Transverse colon (tissue), 4 donors: ENCODE measurements around the gene USP34. TPM values are rescaled to one million over a fixed set of nuclear protein-coding genes. Genes with fewer than 3 reads are reported as not detected.

Experiments
- DNase-seq: peaks from one replicate; pipeline ENCODE4 v3.0.0-alpha.2; 2019
- H3K27ac ChIP-seq, 4 donors: fragments of 200-600 bp; sonication (generic); 2 replicates each; pipeline ENCODE4 v1.5.1; 2016 to 2018; ENCODE audit warnings: inconsistent platforms in 4 of 4
- H3K27me3 ChIP-seq: fragments of 200-600 bp; sonication (generic); 2 replicates; pipeline ENCODE4 v1.5.1; 2017; ENCODE audit warnings: inconsistent platforms
- H3K36me3 ChIP-seq, 4 donors: fragments of 200-600 bp; sonication (generic); 2 replicates each; pipeline ENCODE4 v1.5.1; 2017 to 2019; ENCODE audit warnings: inconsistent platforms in 4 of 4
- H3K4me1 ChIP-seq, 4 donors: fragments of 200-600 bp; sonication (generic); 2 replicates each; pipeline ENCODE4 v1.5.1; 2017 to 2020; ENCODE audit warnings: inconsistent platforms in 4 of 4
- H3K4me3 ChIP-seq, 4 donors: fragments of 200-600 bp; sonication (generic); 1 replicate in 1 of 4; 2 replicates in 3 of 4; pipeline versions ENCODE4 v1.5.1 to v1.6.1; 2017 to 2019; ENCODE audit warnings: inconsistent platforms in 4 of 4
- H3K9me3 ChIP-seq, 2 donors: fragments of 200-600 bp; sonication (generic); 2 replicates each; pipeline ENCODE4 v1.5.1; 2017 to 2019; ENCODE audit warnings: inconsistent platforms in 2 of 2
- EP300 ChIP-seq: sonication (generic); formaldehyde crosslinking; IDR thresholded peaks from one replicate; pipeline ENCODE4 v1.6.1; 2017; ENCODE audit warnings: antibody characterized with exemption, low read depth
- POLR2A ChIP-seq: fragments of 450-650 bp; IDR thresholded peaks from one replicate; pipeline ENCODE4 v1.6.1; 2016; ENCODE audit warnings: antibody characterized with exemption, mild to moderate bottlenecking, moderate library complexity
- POLR2AphosphoS5 ChIP-seq, 3 donors: sonication (generic); formaldehyde crosslinking; IDR thresholded peaks; one replicate each; pipeline ENCODE4 v1.6.1; 2016; ENCODE audit warnings: antibody characterized with exemption in 3 of 3
- WGBS, 2 donors: methylation state at CpG; one replicate each; pipeline ENCODE4 v1.1.5; 2018; ENCODE audit warnings: low coverage in 1 of 2; 5-methylcytosine and 5-hydroxymethylcytosine counted together
- in situ Hi-C, 4 donors: fragments of 200-750 bp; cut with MboI; loops; one replicate each; pipeline versions ENCODE4 v1.15.0 to v1.15.1; 2017; ENCODE audit warnings: low sequenced_read_pairs in 3 of 4, low pct_ligation_motif_present in 1 of 4, low pct_unique_long_range_greater_than_20kb in 1 of 4
- intact Hi-C: fragments of 100-400 bp; cut with DNase I; formaldehyde crosslinking; loops from one replicate; pipeline ENCODE4 v1.15.1; 2023; ENCODE audit warnings: low total_unique reads
- total RNA-seq, 4 donors: library from RNA; depleted of rRNA; stranded (reverse); fragments of >200 nt; gene quantifications; one replicate each; pipeline ENCODE4 v1.1.0, GENCODE V29; 2016
- TF ChIP-seq, protein P1 (sequence below), 5 experiments: fragments of 200-600 bp in 3 of 5; fragments of 450-650 bp in 2 of 5; sonication (generic) in 3 of 5; IDR thresholded peaks; 1 replicate in 2 of 5; 2 replicates in 3 of 5; pipeline ENCODE4 v1.5.1; 2016 to 2017; ENCODE audit warnings: antibody characterized with exemption in 5 of 5, inconsistent platforms in 3 of 5, mild to moderate bottlenecking in 2 of 5, moderate library complexity in 1 of 5

The USP34 gene, protein sequence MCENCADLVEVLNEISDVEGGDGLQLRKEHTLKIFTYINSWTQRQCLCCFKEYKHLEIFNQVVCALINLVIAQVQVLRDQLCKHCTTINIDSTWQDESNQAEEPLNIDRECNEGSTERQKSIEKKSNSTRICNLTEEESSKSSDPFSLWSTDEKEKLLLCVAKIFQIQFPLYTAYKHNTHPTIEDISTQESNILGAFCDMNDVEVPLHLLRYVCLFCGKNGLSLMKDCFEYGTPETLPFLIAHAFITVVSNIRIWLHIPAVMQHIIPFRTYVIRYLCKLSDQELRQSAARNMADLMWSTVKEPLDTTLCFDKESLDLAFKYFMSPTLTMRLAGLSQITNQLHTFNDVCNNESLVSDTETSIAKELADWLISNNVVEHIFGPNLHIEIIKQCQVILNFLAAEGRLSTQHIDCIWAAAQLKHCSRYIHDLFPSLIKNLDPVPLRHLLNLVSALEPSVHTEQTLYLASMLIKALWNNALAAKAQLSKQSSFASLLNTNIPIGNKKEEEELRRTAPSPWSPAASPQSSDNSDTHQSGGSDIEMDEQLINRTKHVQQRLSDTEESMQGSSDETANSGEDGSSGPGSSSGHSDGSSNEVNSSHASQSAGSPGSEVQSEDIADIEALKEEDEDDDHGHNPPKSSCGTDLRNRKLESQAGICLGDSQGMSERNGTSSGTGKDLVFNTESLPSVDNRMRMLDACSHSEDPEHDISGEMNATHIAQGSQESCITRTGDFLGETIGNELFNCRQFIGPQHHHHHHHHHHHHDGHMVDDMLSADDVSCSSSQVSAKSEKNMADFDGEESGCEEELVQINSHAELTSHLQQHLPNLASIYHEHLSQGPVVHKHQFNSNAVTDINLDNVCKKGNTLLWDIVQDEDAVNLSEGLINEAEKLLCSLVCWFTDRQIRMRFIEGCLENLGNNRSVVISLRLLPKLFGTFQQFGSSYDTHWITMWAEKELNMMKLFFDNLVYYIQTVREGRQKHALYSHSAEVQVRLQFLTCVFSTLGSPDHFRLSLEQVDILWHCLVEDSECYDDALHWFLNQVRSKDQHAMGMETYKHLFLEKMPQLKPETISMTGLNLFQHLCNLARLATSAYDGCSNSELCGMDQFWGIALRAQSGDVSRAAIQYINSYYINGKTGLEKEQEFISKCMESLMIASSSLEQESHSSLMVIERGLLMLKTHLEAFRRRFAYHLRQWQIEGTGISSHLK (N-terminal part only)
- 100 to 1,000 TPM; 103 to 181 (median 115) TPM for total RNA-seq

DNA sequence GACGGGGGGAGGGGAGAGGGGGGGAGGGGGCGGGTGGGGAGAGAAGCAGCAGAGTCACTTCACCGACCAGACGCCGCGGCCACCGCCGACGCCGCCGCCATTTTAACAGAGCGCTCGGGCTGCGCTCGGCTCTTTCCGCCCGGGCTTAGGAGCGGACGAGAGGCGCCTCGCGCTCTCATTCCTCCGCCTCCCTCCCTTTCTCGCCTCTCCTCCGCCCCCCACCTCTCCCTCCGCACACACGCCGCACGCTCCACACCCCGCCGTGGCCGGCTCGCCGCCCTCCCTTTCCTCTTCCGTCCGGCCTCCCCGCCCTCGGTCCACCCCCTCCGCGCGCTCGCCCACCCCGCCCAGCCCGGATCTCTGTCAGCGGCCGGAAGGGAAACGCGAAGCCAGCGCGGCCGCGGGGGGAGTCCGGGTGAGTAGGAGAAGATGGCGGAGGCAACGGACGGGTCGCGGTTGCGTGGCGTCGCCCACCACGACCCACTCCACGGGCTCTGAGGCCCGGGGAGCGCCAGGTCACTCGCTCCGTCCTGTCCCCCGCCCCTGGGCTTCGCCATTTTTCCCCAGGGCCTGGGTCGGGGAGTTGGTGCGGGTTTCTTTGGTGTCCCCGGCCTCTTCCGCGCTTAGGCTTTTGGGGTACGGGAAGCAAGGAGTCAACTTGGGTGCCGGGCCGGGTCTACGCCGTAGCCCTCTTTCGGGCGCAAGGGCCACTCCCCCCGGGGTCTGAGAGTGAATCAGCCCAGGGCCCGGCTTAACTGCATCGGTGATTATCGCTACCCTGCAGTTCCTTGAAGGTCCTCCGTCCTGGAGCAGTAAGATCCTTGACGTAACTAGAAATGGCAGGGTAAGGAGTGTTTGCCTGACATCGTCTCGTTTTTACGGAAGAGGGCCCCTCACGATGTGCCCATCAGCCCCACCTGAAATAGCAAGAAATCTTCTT, at the start of gene USP34:
TSS of gene USP34 (minus strand) at position 123 of the 940 bp plus-strand sequence. CDS start 395 bp downstream, outside the sequence.
- H3K36me3 ChIP-seq = no peaks in the 10 kb centered on the region
- no peaks in the 10 kb centered on the region for H3K27me3 ChIP-seq
- TF ChIP-seq, protein P1, sequence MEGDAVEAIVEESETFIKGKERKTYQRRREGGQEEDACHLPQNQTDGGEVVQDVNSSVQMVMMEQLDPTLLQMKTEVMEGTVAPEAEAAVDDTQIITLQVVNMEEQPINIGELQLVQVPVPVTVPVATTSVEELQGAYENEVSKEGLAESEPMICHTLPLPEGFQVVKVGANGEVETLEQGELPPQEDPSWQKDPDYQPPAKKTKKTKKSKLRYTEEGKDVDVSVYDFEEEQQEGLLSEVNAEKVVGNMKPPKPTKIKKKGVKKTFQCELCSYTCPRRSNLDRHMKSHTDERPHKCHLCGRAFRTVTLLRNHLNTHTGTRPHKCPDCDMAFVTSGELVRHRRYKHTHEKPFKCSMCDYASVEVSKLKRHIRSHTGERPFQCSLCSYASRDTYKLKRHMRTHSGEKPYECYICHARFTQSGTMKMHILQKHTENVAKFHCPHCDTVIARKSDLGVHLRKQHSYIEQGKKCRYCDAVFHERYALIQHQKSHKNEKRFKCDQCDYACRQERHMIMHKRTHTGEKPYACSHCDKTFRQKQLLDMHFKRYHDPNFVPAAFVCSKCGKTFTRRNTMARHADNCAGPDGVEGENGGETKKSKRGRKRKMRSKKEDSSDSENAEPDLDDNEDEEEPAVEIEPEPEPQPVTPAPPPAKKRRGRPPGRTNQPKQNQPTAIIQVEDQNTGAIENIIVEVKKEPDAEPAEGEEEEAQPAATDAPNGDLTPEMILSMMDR (IDR thresholded peaks at IDR 0.05) = peak in 2 of 5 experiments; percentile 41 to 46
- TF ChIP-seq EP300 = no peak
- peak; percentile 82 to 94 (median 90) for TF ChIP-seq POLR2AphosphoS5 (IDR thresholded peaks at IDR 0.05)
- peak; percentile 89 for TF ChIP-seq POLR2A
- H3K9me3 ChIP-seq = no peaks in the 10 kb centered on the region
- peak within 1 kb of the TSS; percentile 96 to 99 (median 98) for H3K27ac ChIP-seq
- peaks cover 10 to 41% (median 18%) of the 10 kb centered on the region in 4 donors for H3K4me1 ChIP-seq
- peak within 1 kb of the TSS; percentile 84 to 92 (median 86) for H3K4me3 ChIP-seq
- 1% methylated on average over 62 of the region's 91 CpGs; no CpG with 5 or more reads in 1 of the 2 donors for WGBS, 2 donors
- DNase-seq = peak; percentile 96
- in situ Hi-C loops = no loop called here
- intact Hi-C loops = loop anchor here (5.0 kb wide), 1 partner anchor 66 kb away; the partner anchor contains the start of gene XPO1

DNA sequence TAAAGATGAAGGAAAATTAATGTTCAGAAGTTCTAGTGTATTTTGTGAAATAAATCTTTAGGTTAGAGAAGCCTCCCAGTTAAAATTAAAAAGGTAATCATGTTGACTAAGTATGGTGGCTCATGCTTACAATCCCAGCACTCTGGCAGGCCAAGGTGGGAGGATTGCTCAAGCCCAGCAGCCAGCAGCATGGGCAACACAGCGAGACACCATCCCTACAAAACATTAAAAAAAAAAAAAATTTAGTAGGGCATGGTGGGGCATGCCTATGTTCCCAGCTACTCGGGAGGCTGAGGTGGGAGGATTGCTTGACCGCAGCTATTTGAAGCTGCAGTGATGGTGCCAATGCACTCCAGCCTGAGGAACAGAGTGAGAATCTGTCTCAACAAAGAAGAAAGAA, 49.4 kb upstream of the USP34 start:
- in situ Hi-C loops = no loop called here
- TF ChIP-seq EP300 (no peak), POLR2AphosphoS5 (IDR thresholded peaks at IDR 0.05) (no peak), POLR2A (no peak)
- TF ChIP-seq, protein P1 (IDR thresholded peaks at IDR 0.05) = no peak
- Histone ChIP-seq H3K4me1 (peaks cover 0 to 9% (median 3%) of the 10 kb centered on the region in 4 donors), H3K36me3 (peaks cover 0 to 39% (median 13%) of the 10 kb centered on the region in 4 donors), H3K4me3 (no peak overlapping the region), H3K27me3 (no peaks in the 10 kb centered on the region), H3K9me3 (no peaks in the 10 kb centered on the region), H3K27ac (no peak overlapping the region)
- DNase-seq = no peak
- intact Hi-C loops = no loop called here
- 70 to 93% methylated on average over 3 of the region's 3 CpGs for WGBS, 2 donors

DNA sequence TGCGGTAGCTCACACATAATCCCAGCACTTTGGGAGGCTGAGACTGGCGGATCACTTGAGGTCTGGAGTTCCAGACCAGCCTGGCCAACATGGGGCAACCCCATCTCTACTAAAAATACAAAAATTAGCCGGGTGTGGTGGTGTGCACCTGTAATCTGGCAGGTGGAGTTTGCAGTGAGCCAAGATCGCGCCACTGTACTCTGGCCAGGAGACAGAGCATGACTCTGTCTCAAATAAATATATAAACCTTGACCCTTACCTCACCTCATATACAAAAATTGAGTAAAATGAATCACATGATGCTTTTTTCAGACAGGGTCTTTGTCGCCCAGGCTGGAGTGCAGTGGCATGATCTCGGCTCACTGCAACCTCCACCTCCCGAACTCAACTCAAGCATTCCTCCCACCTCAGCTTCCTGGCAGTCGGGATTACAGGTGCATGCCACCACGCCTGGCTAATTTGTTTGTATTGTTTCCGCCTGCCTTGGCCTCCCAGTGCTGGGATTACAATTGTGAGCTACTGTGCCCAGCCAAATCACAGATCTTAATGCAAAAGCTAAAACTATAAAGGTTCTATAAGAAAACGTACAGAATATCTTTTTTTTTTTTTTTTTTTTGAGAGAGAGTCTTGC, 42.0 kb upstream of the USP34 start:
- peak overlapping the region in 2 of 4 donors; percentile 0 to 6 for H3K27ac ChIP-seq
- intact Hi-C loops = no loop called here
- 50 to 66% methylated on average over 2 to 12 of the region's 12 CpGs for WGBS, 2 donors
- in situ Hi-C loops = no loop called here
- H3K36me3 ChIP-seq = peaks cover 0 to 31% (median 5%) of the 10 kb centered on the region in 4 donors
- H3K27me3 ChIP-seq = no peaks in the 10 kb centered on the region
- peak; percentile 36 for DNase-seq
- no peaks in the 10 kb centered on the region for H3K9me3 ChIP-seq
- TF ChIP-seq EP300 = no peak
- peaks cover 0 to 5% (median 0%) of the 10 kb centered on the region in 4 donors for H3K4me1 ChIP-seq
- H3K4me3 ChIP-seq = no peak overlapping the region
